Colon (tissue), 2 donors: ENCODE data around the gene NCAPH2.

Experiments
- FAIRE-seq: peaks from 2 replicates; lab custom pipeline; 2012; peaks lifted over from hg19 to GRCh38; lab: Jason Lieb, UNC
- donor health status: control.
- donor health status: control.

NCAPH2 gene

DNA sequence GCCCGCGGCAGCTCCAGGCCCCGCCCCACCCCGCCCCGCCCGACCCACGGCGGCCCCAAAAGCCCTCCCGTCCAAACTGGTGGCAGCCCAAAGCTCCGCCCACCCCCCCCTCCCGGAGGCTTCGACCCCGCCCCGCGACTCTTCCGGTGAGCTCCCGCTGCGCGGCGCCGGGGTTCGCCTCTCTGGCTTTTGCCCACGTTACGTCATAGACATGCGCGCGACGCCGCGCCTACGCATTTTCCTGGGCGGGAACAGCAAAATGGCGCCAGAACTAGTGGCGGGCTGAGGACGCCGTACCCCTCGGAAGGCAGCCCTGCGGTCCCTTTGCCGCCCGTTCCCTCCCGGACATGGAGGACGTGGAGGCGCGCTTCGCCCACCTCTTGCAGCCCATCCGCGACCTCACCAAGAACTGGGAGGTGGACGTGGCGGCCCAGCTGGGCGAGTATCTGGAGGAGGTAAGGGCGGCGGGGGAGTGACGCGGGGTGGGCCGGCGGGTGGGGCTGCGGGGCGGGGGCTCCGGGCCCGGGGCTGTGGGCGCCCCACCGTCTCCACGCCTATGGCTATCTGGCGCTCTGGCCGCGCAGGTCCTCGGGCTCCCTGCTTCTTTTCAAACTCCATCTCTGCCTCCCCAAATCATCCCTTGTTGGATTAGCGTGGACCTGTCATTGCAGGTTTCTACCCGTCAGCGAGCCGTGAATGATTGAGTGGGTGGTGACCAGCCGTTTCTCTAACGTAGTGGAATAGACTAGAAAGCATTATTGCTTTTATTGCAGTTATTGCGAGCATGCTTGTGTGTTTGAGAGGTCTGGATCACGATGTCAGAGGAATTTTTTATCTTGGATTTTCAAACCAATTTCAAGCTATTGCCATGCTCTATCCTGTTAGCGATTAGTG lies at the start of gene NCAPH2:
NCAPH2 (plus strand) TSS at position 234 of the 894 bp plus-strand sequence; CDS start at position 348, 114 bp downstream.
- FAIRE-seq, result no peak

DNA sequence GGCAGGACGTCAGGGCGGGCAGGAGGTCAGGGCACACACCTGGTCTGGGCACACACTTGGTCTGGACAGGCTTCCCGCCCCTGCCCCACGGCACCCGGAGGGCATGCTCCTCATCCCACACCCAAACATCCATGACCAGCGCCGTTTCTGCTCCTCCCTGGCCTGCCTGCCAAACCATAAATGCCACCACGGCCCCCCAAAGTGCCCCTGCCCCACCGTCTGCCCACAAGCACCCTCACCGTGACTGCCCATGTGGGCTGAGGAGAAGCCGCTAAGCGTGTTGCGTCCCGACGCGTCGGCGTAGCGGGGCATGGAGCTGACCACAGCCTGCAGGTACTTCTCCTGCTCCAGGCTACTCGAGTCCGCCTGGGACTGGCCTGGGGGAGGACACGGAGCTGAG lies 49.0 kb upstream of the NCAPH2 start:
- no peak for FAIRE-seq

DNA sequence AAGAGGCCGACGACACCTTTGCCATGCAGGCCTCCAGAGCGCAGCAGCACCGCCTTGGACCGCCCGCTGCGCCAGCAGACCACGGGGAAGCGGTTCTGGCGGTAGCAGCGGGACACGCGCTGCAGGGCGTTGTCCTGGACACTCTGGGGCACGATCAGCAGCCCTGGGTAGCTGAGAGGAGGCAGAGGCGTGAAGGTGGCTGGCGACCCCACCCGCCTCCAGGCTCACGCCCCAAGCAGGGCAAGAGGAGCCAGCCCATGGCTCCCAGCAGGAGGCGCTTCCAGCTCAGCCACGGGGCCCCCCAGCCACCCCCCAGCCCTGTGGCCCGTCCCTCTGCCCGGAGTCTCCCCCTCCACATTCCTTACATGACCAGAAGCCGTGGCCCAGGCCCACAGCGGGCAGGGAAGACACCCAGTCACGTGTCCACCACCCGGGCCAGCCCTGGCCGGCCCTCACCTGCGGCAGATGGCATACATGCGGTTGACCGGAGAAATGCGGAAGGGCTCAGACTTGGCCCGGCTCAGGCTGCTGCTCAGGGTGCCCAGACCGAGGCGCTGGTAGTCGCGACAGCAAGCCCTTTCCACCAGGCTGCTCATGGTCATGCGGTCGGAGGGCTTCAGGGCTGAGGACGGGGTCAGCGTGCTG lies 48.4 kb upstream of the NCAPH2 start:
- FAIRE-seq, result no peak

DNA sequence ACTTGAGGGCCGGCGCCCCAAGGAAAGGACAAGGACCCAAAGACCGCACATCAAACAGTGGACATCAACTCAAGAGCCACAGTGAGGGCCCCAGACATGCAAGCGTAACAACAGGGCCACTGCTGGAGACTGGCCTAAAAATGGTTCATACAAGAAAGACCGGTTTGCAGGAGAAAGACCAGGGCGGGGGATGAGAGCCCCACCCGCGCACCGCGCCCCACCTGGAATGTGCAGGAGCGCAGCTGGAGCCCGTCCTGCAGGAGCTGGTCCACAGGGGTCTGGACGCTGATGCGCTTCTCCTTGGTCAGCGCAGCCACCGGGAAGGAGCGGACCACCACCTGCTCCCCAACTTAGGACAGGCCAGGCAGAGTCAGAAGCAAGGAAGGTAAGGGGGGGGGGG lies 47.1 kb upstream of the NCAPH2 start:
- FAIRE-seq, result no peak

GRCh38 chr22:50461536-50461935 lies 46.5 kb upstream of the NCAPH2 start:
- FAIRE-seq, result no peak

GRCh38 chr22:50461979-50462540 lies 46.0 kb upstream of the NCAPH2 start:
- no peak for FAIRE-seq

DNA sequence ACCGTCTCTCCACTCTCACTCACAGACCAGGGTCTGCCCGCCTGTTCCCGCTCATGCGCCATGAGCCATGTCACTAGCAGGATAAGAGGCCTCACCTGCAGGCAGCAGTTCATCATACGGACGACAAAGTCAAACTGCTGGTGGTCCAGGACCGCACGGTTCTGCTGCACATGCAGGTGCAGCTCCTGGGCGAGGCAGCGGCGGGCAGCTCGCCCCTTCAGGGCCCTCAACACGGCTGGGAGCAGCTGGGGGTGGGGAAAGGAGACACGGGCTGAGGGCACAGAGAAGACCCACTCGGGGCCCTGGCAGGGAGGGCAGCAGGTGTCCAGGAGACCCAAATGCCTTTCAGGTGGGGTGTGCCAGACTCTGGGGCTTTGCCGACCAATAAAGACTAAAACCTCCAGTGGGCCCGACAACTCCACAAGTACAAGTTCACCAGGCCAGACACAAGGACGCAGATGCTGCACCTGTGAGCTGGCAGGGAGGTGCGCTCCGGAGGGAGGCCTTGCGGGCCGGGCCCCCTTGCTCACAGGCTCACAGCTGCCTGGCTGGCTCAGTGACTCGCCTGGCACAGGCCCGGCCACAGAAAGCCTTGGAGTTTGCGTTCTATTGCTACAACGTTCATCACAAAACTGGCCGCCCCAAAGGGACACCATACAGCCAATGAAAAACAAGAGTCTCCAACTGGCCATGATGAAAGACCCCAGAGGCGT lies 44.7 kb upstream of the NCAPH2 start:
- FAIRE-seq, result no peak

DNA sequence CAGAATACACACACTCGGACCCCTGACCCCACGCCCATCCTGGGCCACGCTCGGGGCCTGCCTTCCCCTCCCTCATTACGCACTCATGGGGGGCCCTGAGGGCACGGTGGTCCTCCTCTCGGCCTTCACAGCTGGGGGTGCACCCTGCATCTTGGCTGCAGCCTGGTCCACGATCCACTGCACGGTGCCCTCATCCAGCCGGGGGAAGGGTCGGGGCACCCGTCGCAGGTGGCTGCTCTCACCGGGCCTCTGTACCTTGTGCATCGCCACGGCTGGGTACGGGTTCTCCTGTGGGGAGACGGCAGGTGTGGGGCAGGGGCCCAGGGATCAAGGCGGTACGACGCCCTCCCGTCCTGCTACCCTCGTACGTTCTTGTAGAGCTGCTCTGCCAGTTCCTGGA lies 43.6 kb upstream of the NCAPH2 start:
- no peak for FAIRE-seq

DNA sequence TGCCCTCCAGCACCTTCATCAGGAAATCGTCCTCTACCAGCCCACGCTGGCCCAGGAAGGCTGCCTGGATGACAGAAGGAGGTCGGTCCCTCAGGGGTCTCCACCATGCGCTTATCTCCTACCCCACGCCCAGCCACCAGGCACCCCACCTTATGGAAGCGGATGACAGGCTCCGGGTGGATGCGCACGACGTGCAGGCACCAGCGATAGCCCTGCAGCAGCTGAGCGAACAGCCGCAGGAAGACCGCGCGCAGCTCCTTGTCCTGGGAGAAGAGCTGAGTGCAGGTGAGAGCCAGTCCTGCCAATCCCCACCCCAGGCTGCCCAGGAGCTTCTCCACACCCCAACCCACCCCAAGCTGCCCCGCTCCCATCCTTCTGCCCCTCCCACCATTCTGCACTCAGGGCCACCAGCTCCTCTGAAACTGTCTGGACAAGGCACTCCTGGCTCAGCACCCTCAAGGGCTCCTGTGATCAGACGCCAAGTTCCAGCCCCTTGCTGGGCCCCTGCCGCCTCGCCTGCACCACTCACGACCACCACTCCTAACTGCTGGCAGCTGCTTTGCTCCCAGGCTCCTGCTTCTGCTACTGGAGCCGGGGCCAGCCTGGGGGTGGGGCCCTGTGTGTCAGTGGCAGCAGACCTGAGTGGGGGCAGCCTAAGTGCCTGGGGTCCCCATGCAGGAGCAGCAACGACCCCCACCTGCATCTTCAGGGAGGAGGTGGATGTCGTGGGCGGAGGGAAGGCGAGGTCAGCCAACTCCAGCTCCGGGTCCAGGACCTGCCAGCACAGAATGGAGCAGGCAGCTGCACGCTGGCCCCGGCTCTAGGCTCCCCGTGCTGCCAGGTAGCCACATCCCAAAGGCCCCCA lies 42.7 kb upstream of the NCAPH2 start:
- FAIRE-seq, result no peak

DNA sequence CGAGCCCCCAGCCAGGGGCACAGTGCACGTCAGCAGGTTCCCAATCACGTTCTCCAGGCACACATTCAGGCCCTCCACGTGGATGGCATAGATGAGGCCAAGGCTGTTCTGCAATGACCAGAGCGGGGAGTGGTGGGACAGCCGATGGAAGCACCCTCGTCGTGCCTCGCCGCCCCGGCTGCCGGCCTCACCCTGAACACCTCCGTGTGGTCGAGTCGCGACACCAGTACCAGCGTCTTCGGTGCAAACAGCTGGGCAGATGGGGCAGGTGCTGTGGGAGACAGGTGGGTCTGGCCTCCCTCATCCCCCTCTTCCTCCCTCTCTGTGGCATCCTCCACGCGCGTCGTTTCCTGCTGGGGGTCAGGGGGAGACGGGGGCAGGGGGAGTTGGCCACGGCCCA lies 40.7 kb upstream of the NCAPH2 start:
- FAIRE-seq, result no peak

DNA sequence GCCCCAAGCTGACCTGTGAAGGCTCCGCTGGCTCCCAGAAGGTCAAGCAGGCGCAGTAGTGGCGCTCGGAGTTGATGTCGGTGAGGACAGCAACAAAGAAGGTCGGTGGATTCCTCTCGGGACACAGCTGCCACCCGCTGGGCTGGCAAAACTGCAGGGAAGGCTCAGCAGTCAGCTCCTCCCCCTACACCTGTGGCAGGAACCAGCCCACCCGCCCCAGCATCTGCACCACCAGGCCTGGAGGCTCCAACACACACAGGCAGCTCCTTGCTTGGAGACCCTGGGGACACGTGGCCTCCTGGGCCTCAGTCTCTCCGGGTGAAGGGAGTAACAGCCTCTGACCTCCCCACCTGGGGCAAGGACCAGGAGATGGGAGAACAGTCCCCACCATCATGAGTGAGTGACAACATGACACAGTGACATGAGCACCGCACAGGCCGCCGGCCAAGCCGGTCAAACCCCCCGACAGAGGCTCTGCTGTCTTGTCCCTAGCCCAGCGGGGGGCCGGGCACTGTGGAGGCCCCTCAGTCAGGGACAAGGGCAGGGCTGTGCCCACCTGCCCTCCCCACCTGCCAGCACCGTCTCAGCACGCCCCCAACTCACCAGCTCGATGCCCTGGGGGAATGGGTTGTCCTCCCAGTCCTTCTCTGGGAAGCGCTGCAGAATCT lies 40.1 kb upstream of the NCAPH2 start:
- no peak for FAIRE-seq

DNA sequence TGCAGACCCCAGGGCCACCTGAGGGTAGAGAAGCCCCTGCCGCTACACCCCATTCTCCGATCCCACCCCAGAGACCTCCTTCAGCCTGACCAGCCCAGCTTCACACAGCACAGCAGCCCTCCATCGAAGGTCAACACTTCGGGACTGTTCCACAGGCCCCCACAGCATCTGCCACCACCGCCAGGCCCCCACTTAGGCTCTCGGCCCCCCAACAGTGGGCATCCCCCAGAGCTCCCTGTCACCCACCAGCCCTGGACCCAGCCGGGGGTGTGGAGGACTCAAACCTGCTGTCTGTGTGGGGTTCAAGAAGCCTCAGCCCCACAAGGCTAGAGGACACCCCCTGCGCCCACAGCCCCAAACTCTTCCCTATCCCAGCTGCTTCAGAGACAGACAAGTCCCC lies 39.4 kb upstream of the NCAPH2 start:
- FAIRE-seq, result no peak

- no peak for FAIRE-seq
Measured at GRCh38 chr22:50469377-50470305, 38.4 kb upstream of the NCAPH2 start.

GRCh38 chr22:50470491-50470890 lies 37.5 kb upstream of the NCAPH2 start:
- no peak for FAIRE-seq

DNA sequence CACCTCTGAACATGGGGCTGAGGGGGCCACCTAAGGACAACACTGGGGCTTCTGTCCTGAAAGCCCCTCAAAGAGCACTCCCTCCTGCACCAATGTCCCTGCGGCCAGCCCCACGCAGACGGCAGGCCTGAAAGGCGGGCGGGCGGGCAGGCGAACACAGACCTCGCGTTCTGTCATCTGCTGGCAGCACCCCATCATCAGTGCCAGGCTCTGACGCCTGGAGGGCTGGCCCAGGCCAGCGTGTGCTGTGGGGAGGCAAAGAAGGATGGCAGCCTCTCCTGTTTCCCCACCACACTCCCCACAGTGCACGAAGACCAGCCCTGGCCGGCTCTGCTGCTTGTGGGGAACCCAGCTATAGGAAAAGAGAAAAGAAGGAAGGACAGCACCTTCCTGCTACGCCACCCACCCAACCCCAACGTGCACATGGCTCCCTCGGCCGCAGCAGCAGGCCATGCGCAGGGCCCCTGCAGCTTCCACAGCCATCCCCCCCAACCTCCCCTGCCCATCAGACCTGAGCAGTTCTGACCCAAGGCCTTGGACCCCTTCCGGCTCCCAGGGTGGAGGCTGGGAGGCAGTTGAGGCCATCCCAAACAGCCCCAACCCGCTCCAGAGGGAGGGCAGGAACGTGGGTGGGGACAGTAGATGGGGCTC lies 36.7 kb upstream of the NCAPH2 start:
- no peak for FAIRE-seq

DNA sequence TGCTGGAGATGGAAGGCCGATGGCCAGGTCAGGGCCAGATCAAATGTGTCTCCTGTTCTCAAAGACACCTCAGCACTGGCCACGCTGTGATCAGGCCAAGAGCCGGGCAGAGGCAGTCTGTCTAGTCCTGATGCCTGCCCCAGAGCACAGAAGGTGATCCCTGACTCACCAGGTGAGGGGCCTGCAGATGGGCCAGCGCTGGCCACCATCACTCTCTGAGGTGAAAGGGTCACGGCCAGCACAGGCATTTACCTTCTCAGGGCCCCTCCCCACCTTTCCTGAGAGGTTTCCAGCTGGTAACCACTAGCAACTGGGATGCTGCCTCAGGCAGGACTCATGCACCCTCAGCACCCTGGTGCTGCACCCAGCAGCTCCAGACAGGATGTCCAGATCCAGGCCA lies 36.1 kb upstream of the NCAPH2 start:
- no peak for FAIRE-seq

DNA sequence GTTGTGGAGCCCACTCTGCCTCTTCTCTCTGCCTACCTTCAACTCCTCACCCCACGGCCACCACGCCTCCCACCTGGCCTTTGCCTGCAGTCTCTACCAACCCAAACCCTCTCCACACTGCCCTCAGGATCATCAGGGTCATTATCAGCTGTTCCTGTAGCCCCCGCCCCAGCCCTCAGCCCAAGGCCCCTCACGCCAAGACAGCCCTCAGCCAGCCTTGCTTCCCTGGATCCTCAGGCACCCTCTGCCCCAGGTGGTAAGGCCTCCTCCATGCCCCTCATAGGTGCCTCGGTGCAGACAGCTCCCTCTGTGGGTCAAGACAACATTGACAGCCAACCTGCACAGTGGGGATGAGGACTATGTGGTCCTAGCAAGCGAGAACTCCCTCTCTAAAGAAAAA lies 34.9 kb upstream of the NCAPH2 start:
- FAIRE-seq, result no peak

- no peak for FAIRE-seq
Measured at GRCh38 chr22:50473855-50474671, 34.0 kb upstream of the NCAPH2 start.
